GM19238 (cell line): Measurements from ENCODE around the gene TMEM234.

Source experiments
- DNase-seq: peaks from one replicate; pipeline ENCODE4 v3.0.0; 2011; ENCODE audit warnings: low spot score; ENCODE audit not compliant: insufficient read length

Gene TMEM234

DNA sequence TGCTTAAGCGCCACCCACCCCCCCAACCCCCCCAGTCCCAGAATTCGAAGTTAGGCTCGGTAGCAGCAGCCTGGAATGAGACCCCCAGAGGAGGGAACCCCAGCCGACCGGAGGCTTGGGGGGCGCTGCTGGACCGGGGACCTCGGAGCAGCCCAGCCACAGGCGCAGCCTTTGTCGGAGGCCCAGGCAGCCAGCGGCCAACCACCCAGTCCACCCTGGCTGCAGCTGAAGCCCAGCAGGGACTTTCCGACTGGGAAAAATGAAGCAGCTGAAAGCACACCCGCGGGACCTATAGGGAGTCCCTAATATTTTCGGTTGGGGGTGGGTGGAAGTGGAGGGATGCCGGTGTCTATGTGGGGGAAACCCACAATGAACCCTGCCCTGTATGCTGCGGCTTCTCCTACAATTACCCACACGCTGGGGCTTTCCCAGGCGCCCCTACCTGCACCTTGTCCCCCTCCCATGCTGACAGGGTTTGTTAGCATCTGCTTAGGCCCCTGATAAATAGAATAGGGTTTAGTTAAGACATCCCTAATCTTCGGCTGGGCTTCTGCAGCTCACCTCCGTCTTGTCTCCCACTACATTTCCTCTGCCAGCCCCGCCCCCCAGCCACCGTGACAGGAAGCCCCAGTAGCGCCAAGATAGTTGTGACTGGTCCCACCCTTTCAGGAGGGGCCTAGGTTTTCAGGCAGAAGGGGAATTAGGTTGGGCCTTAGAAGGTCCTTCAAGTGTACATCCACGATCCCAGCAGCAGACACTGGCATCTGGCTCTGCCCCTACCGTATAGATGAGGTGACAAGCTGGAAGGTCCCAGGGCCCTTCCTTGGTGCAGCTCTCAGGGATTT is 20.9 kb downstream of the TMEM234 start:
- peak; percentile 67 for DNase-seq

DNA sequence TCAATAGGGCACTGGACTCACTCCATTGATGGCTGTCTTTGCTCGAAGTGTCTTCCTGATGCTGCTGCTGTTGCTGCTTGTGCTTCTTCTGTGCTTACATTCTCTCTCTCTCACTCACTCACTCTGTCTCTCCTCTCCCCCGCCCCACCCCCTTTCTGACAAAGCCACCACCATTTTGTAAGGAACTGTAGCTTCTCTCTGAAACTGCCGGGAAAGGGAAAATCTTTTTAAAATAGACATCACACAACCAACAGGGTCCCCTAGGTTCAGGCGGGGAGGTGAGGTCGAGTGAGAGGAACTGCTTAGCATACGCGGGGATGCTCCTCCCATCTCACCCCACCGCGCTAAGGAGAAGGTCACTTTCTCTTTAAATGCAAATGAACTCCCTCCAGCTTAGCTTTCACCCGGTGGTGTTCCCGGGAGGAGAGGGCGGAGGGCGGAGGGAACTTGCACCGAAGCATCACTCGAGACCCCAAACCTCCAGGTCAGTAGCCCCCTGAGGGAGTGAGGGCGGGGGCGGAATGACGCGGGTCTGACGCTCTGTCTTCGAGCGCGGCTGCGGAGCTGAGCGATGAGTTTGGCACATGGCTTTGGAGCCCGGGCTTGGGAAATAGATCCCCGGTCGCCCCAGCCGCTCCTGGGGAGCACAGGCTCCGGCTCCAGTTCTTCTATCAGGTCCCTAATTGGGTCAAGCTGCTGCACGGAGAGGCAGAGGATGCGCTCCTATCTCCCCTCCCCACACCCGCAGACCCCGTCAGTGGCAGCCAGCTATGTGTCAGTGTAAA is 21.7 kb downstream of the TMEM234 start, which contains the start of gene CCDC28B:
Gene CCDC28B (plus strand): TSS at position 370 of the 785 bp plus-strand sequence. CDS start 1,341 bp downstream, outside the sequence.
- DNase-seq: peak; percentile 52

DNA sequence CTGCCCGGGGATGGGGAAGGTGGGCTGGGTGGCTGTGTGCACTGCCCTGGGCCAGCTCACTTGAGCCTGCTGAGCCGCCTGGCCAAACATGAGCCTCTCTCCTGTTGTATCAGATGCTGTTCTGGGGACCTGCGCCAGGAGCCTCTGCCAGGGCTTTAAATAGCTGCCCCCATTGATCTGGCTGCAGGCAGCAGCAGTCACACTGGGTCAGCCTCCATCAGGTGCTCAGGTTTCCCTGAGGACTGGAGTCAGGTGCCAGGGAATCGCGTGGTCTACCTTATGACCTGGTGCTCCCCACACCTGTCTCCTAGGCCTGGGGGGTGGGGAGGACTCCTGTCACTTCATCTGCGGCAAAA is 22.5 kb downstream of the TMEM234 start:
- DNase-seq: no peak

DNA sequence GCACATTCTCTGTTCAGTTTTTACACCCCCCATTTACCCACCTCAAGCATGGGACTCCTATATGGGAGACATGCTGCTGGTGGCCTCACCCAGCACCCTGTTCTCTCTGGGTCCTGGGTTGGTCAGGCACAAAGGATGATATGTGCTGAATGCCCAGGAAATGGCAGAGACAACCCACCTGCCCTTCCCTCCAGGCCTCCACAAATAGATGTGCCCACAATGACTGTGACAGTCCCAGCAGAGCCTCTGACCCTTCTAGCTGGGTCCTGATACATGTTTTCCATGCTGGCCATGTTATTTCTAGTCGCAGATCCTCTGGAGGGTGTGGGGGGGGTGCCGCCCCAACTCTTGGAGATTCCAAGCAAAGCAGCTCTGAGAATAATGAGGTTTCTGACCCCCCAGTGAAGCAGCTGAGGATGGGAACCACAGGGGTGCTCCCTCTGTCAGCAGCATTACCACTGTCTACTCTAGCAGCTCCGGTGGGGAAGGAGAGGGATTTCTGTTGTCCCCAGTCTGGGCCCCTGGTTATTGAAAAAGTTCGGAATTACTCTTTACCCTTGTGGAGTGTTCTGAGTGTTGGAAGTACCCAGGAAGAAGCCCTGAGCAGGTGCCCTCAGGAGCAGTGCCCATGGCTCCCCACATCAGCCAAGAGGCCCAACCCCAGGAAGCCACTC is 23.0 kb downstream of the TMEM234 start:
- DNase-seq: no peak

DNA sequence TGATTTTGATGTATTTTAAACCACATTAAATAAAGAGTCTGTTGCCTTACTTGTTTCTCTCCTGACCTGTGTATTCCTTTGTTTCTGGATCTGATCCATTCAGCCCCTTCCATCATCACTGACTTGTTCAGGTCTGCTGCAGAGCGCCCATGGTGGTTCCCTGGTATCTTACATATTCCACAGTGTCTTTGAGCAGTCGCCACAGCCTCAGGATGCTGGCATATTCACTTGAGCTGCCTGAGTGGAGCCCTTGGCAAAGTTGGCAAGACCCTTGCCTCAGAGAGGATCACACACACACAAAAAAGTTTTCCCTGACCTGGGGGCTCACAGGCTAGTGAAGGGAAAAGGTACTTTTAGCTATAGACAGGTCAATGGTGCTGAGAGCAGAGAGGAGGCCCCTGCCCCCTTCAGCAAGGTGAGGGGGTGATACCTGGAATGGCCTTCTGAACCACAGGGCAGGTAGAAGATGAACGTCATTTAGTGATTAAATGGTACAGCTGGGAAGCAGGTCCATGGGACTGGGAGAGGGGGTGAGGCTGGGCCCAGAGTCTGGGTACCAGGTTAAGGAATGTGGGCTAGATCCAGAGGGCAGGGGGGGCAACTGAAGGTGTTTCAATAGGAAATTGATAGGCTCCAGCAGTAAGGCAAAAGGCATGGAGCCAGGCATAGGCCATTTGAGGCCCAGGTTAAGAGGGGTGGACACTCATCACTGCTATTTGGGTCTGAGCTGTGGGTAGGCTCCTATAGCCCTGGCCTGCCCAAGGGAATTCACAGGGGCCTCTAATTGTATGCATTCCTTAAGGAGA is 23.7 kb downstream of the TMEM234 start:
- DNase-seq: no peak

DNA sequence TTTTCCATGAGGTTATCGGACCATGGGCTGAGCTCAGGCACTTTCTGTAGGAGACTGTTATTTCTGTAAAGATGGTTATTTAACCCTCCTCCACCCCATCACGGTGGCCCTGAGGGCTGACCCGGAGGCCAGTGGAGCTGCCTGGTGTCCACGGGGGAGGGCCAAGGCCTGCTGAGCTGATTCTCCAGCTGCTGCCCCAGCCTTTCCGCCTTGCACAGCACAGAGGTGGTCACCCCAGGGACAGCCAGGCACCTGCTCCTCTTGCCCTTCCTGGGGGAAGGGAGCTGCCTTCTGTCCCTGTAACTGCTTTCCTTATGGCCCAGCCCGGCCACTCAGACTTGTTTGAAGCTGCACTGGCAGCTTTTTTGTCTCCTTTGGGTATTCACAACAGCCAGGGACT is 24.3 kb downstream of the TMEM234 start:
- DNase-seq: no peak

DNA sequence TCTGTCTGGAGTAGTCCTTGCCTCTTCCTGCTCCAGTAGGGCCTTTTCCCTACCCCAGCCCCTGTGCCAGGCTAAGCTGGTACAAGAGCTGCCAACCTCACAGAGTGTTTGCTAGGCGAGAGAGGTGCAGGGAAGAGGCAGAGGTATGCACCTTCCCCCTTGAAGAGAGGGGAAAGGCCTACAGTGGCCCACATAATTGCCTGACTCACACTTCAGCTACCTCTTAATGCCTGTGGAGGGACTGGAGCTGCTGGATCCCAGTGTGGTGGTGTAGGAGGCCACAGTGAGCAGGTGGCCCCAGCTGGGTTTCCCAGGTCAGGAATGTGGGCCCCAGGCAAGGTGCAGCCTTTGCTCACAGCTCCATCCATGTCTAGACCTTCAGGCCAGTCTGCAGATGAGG is 25.1 kb downstream of the TMEM234 start:
- no peak for DNase-seq

DNA sequence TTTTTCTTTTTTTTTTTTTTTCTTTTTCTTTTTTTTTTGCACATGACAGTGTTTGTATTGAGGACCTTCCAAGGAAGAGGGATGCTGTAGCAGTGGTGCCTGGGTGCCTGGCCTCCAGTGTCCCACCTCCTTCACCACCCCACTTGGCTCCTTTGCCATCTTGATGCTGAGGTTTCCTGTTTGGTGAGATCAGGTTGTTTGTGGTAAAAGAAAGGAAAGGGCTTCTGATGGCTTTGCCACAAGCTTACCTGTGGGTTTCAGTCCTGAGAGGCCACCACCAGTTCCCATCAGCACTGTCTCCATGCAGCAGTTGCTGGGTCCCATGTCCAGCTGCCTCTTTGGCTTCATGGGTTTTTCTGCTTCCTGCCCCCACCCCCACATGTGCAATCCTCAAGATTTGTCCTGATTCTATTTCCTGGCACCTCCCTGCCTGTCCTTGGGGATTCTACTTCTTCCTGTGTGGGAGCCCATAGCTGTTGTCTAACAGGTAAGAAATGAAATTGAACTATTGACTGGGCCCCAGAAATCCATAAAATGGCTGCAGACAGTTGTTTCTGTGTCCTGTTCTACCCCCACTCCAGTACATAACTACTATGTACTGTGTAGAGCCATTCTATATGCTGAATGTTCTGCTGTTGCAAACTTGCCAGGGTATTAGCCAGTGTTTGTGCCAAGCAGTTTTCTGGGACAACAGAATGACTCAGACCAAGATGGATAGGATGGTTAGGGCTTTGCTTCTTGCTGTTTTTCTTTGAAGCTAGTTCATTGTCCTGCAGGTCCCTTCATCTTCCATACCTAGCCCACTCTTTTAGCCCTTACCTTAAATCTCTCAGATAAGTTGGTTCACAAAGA is 26.0 kb downstream of the TMEM234 start:
- DNase-seq: no peak

DNA sequence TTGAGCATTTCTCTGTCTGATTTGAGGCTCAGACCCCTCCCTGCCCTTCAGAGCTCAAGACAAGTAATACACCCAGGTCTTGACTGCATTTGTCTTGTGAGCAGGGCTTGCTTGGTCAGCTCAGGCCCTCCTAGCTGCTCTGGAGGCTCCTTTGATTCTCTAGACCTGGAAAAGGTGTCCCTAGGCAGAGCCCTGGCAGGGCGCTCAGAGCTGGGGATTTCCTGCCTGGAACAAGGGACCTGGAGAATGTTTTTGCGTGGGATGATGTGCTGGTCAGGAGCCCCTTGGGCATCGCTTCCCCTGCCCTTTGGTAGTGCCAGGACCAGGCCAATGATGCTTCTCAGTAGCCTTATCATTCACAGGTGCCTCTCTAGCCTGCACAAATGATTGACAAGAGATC is 26.6 kb downstream of the TMEM234 start:
- DNase-seq: no peak

DNA sequence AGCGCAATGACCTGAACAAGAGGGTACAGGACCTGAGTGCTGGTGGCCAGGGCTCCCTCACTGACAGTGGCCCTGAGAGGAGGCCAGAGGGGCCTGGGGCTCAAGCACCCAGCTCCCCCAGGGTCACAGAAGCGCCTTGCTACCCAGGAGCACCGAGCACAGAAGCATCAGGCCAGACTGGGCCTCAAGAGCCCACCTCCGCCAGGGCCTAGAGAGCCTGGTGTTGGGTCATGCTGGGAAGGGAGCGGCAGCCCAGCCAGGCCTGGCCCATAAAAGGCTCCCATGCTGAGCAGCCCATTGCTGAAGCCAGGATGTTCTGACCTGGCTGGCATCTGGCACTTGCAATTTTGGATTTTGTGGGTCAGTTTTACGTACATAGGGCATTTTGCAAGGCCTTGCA is 27.2 kb downstream of the TMEM234 start:
- no peak for DNase-seq

DNA sequence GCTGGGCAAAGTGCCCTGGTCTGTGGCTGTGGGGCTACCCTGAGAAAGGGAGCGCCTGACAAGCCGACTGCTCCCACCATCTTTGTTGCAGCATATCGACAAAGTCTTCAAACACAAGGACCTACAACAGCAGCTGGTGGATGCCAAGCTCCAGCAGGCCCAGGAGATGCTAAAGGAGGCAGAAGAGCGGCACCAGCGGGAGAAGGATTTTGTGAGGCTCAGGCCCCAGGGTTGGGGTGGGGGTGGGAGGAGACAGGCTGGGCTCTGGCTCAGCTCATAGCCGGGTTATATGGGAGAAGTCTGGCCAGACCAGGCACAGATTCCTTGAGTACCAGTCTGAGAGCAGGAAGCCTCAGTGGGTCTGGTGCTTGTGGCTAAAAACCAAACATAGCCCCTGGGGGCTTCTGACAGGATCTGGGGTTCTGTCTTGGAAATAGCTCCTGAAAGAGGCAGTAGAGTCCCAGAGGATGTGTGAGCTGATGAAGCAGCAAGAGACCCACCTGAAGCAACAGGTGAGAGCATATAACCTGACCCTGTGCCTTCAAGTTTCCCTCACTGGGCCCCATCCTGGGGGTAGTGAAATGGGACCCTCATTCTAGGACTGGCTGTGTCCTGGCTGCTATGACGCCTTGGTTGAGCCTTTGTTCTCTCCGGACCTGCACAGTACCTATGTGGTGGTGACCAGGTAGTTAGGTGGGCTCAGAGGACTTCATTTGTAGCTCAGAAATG is 29.8 kb downstream of the TMEM234 start:
- no peak for DNase-seq

DNA sequence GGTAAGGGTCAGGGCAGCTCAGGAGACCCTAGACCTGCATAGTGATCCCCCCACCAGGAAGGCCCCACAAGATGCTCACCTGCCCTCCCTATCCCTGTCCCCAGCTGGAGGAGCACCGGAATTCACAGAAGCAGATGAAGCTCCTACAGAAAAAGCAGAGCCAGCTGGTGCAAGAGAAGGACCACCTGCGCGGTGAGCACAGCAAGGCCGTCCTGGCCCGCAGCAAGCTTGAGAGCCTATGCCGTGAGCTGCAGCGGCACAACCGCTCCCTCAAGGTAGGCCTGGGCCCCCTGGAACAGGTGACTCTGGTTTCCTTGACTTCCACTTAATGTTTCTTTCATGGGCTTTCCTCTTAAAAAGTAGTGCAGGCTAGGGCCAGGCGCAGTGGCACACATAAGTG is 34.3 kb downstream of the TMEM234 start:
- DNase-seq: no peak

DNA sequence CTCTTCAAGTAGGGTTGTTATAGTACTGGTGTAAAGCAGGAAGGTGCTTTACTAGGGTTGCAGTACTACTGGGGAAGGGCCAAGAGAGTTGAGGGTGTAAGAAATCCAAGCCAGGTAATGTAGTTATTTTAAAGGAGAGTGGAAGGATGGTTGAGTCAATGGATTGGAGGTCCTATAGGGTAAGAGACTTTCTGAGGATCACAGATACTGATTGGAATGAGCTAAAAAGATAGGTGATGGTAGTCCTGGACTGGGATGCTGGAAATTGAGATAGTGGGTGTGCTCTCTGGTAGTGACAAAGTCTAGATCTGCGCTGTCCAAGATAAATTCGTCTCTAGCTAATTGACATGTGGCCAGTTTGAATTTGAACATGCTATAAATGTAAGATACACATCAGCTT is 35.7 kb downstream of the TMEM234 start:
- no peak for DNase-seq

DNA sequence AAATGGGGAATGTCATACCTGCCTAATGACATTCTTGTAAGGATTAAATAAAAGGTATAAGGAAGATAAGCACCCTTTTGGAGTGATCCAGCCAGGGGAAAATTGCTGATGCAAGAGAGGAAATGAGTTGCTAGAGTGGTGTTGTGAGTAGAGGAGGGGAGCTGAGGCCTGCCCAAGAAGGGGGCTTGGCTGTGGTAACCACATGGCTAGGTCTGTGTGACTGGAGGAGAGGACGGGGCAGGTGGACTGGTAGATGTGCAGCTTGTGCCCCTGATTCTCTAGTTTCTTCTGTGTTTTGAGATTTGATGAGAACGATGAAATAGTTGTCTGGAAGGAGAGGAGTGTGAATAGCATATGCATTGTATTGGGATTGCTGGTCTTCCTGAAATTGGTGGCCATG is 36.1 kb downstream of the TMEM234 start:
- no peak for DNase-seq

DNA sequence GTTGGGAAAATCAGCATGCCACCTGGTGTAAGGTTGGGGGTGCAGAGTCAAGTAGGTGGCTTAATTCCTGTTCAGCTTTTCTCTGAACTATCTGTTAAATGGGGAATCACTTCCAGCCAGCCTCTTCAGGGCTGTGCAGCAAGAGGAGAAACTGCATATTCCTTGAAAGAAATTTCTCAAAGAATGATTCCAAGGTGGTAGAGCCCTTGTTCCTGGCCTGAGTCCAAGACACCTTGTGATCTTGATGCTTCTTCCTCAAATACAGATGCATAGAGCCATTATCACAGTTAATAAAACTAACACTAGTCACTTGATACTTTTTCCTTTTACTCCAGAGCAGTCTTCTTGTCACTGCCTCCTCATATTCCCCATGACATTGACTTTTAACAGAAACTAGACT is 37.5 kb downstream of the TMEM234 start:
- DNase-seq: no peak

DNA sequence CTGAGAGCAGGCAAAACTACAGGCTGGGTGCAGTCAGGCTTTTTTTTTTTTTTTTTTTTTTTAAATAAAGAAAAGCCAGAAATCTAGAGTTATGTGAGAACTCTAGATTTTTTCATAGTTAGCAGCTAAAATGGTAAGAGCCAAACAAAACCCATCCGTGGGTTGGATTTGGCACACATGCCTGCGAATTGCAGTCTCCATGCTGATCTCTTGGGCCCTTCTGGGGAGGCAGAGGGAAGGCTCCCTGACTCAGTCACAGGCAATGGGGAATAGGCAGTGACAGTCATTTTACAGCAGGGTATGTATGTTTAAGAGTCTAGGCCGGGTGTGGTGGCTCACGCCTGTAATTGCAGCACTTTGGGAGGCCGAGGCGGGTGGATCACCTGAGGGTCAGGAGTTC is 40.1 kb downstream of the TMEM234 start:
- no peak for DNase-seq

DNA sequence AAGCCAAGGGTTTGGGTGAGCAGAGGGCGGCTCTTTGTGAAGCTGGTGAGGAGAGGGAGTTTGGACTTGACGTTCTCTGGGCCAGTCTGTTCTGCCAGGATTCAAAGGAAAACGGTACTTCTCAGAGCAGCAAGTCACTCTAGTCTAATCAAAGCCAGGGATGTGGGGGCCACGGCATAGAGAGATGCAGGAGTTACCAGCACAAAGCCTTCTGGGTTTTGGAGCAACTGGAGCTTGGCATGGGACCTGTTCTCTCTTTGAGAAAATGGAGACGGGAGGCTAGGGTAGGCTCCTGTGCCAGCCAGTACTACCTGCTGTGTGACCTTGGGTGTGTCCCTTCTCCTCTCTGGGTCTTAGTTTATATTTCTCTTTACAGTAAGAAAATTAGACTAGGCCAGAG is 40.6 kb downstream of the TMEM234 start:
- no peak for DNase-seq

DNA sequence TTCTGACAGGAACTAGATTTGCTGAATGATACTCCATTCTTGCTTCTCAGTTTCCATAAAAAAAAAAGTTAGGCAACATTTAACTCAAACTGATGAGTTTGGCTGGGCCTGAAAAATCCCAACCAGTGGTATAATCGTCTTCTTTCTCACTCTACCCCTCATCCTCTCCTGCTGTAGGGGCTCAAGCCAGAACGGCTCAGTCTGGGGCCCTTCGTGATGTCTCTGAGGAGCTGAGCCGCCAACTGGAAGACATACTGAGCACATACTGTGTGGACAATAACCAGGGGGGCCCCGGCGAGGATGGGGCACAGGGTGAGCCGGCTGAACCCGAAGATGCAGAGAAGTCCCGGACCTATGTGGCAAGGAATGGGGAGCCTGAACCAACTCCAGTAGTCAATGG is 41.1 kb downstream of the TMEM234 start:
- no peak for DNase-seq

DNA sequence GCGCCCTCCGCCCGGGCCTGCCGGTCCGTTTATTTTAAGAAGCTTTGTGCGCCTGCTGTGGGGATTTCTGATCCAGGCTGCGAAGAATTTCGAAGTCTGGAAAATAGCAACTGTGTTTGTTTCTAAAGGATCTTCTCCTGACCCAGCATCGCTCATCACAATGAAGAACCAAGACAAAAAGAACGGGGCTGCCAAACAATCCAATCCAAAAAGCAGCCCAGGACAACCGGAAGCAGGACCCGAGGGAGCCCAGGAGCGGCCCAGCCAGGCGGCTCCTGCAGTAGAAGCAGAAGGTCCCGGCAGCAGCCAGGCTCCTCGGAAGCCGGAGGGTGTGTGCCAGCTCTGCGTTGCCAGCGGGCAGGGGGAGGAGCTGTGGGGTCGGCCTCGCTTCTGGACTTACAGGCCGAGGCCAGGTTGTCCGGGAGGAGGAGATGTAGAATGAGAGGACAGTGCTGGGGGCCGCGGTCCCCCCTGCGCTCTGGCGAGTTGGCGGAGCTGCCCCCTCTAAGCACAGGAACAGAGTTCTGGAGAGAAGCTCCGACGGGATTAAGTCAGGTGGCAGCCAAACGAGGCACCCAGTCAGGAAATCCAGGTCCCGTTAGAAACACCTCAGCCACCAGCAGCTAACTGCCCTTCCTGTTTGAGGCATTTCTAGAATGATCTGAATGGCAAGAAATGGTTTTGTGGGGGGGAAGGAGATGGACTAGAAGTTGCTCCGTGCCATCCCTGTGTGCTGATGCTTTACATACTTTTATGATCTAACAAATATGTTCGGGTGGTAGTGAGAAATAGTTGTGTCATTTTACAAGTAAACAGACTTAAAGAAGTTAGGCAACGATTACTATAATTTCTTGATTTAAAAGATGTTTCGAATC is 41.7 kb downstream of the TMEM234 start:
- DNase-seq: peak; percentile 40
